Stomach (tissue), 9 donors: ENCODE data around the gene RETSAT. TPM values are rescaled to one million over a fixed set of nuclear protein-coding genes. Genes with fewer than 3 reads are reported as not detected.
"Not testable (repeated sequence)": the region's sequence is repeated elsewhere in the genome, so short reads cannot be mapped to it uniquely, and the experiment has no call there.

Source experiments
- DNase-seq, 2 donors: peaks; one replicate each; pipeline versions ENCODE4 v3.0.0 to v3.0.0-alpha.2; 2013 to 2019
- H3K27ac ChIP-seq, 5 donors: fragments of 200-600 bp in 4 of 5; sonication (generic) in 4 of 5; one replicate each; pipeline ENCODE4 v1.5.1; 2013 to 2019; ENCODE audit warnings: mild to moderate bottlenecking in 1 of 5, moderate library complexity in 1 of 5
- H3K27me3 ChIP-seq, 3 donors: fragments of 200-600 bp; sonication (generic); one replicate each; pipeline ENCODE4 v1.5.1; 2017 to 2019; ENCODE audit warnings: mixed run types in 1 of 3
- H3K36me3 ChIP-seq, 4 donors: fragments of 200-600 bp; sonication (generic); 1 replicate in 3 of 4; 2 replicates in 1 of 4; pipeline ENCODE4 v1.5.1; 2016 to 2019
- H3K4me1 ChIP-seq, 4 donors: fragments of 200-600 bp; sonication (generic); one replicate each; pipeline ENCODE4 v1.5.1; 2016 to 2019
- H3K4me3 ChIP-seq, 4 donors: fragments of 200-600 bp; sonication (generic) in 3 of 4; one replicate each; pipeline ENCODE4 v1.5.1; 2016 to 2019; ENCODE audit warnings: mild to moderate bottlenecking in 1 of 4
- H3K9me3 ChIP-seq, 4 donors: fragments of 200-600 bp; sonication (generic); one replicate each; pipeline ENCODE4 v1.5.1; 2016 to 2019
- CTCF ChIP-seq, 7 experiments: fragments of 450-650 bp in 4 of 7; fragments of 200-600 bp in 3 of 7; sonication (generic) in 3 of 7; IDR thresholded peaks; one replicate each; pipeline ENCODE4 v1.5.1; 2016 to 2019; ENCODE audit warnings: antibody characterized with exemption in 7 of 7, control low read depth in 2 of 7, mild to moderate bottlenecking in 1 of 7
- EP300 ChIP-seq: sonication (generic); formaldehyde crosslinking; IDR thresholded peaks from one replicate; pipeline ENCODE4 v1.6.1; 2017; ENCODE audit warnings: antibody characterized with exemption
- POLR2A ChIP-seq, 4 donors: fragments of 450-650 bp; IDR thresholded peaks; one replicate each; pipeline ENCODE4 v1.6.1; 2016; ENCODE audit warnings: antibody characterized with exemption in 4 of 4, control low read depth in 2 of 4, mild to moderate bottlenecking in 1 of 4, moderate library complexity in 1 of 4
- POLR2AphosphoS5 ChIP-seq, 3 donors: sonication (generic); formaldehyde crosslinking; IDR thresholded peaks; one replicate each; pipeline ENCODE4 v1.6.1; 2016; ENCODE audit warnings: antibody characterized with exemption in 3 of 3
- WGBS, 5 donors: extraction: QIAGEN DNeasy Blood & Tissue Kit in 3 of 5; methylation state at CpG; one replicate each; pipeline versions ENCODE4 v1.1.5 to v1.1.7; 2013 to 2018; 5-methylcytosine and 5-hydroxymethylcytosine counted together
- intact Hi-C: fragments of 100-400 bp; cut with DNase I; formaldehyde crosslinking; loops from one replicate; pipeline ENCODE4 v1.15.1; 2023; ENCODE audit warnings: low total_unique reads
- polyA plus RNA-seq, 3 donors: library from polyadenylated mRNA; stranded (reverse); fragments of 200-250 nt; gene quantifications; one replicate each; pipeline ENCODE4 v1.2.3, GENCODE V29; 2013
- total RNA-seq, 5 donors: library from RNA; depleted of rRNA; stranded (reverse); fragments of >200 nt; gene quantifications; one replicate each; pipeline versions ENCODE4 v1.1.0 to v1.2.3, GENCODE V29; 2014 to 2016
- donor health status: healthy with polysubstance abuse.
- donor health status: Bipolar disorder and iron deficiency.
- donor health status: healthy.

Gene RETSAT
- total and polyA plus RNA-seq, 8 donors = 11.5 to 90.1 (median 46.7) TPM

GRCh38 chr2:85327160-85327821, 27.0 kb downstream of the RETSAT start:
- intact Hi-C loops = no loop called here
- H3K27me3 ChIP-seq = no peaks in the 10 kb centered on the region
- peak; percentile 50 to 79 for DNase-seq
- no peak for TF ChIP-seq POLR2AphosphoS5 (IDR thresholded peaks at IDR 0.05)
- TF ChIP-seq POLR2A (IDR thresholded peaks at IDR 0.05) = no peak
- TF ChIP-seq CTCF (IDR thresholded peaks at IDR 0.05) = no peak
- TF ChIP-seq EP300 = no peak
- peak overlapping the region; percentile 84 to 97 (median 96) for H3K27ac ChIP-seq
- no peaks in the 10 kb centered on the region for H3K9me3 ChIP-seq
- H3K4me3 ChIP-seq = peak overlapping the region; percentile 77 to 85 (median 80)
- H3K4me1 ChIP-seq = peaks cover 35 to 60% (median 53%) of the 10 kb centered on the region in 4 donors
- WGBS, 5 donors = 3% methylated on average over 34 to 41 of the region's 41 CpGs
- peaks cover 23 to 28% (median 26%) of the 10 kb centered on the region in 4 donors for H3K36me3 ChIP-seq

GRCh38 chr2:85326406-85327159, 27.7 kb downstream of the RETSAT start:
- Histone ChIP-seq H3K27ac (peak overlapping the region; percentile 84 to 97 (median 96)), H3K4me1 (peaks cover 40 to 67% (median 60%) of the 10 kb centered on the region in 4 donors), H3K9me3 (no peaks in the 10 kb centered on the region), H3K27me3 (no peaks in the 10 kb centered on the region), H3K36me3 (peaks cover 30 to 36% (median 33%) of the 10 kb centered on the region in 4 donors), H3K4me3 (peak overlapping the region; percentile 77 to 85 (median 80))
- WGBS, 5 donors = 4 to 10% (median 7%) methylated on average over 32 of the region's 32 CpGs
- intact Hi-C loops = no loop called here
- TF ChIP-seq POLR2A (IDR thresholded peaks at IDR 0.05) (no peak), POLR2AphosphoS5 (IDR thresholded peaks at IDR 0.05) (no peak), EP300 (no peak), CTCF (IDR thresholded peaks at IDR 0.05) (no peak)
- DNase-seq = peak in 1 of 2 donors; percentile 58

- no peaks in the 10 kb centered on the region for H3K27me3 ChIP-seq
- peaks cover 40 to 47% (median 45%) of the 10 kb centered on the region in 4 donors for H3K36me3 ChIP-seq
- DNase-seq = no peak
- H3K4me3 ChIP-seq = peak overlapping the region; percentile 77 to 85 (median 80)
- TF ChIP-seq POLR2AphosphoS5 (IDR thresholded peaks at IDR 0.05) (no peak), EP300 (no peak), POLR2A (IDR thresholded peaks at IDR 0.05) (no peak), CTCF (IDR thresholded peaks at IDR 0.05) (no peak)
- peak overlapping the region in 4 of 5 donors; percentile 11 to 97 (median 96) for H3K27ac ChIP-seq
- H3K4me1 ChIP-seq = peaks cover 41 to 79% (median 64%) of the 10 kb centered on the region in 4 donors
- intact Hi-C loops = no loop called here
- WGBS, 5 donors = 42 to 49% (median 46%) methylated on average over 9 of the region's 9 CpGs
- H3K9me3 ChIP-seq = no peaks in the 10 kb centered on the region
Observed at GRCh38 chr2:85325466-85325811, 28.9 kb downstream of the RETSAT start.

GRCh38 chr2:85324639-85325465, 29.5 kb downstream of the RETSAT start:
- 19 to 39% (median 38%) methylated on average over 10 of the region's 10 CpGs for WGBS, 5 donors
- H3K27me3 ChIP-seq = no peaks in the 10 kb centered on the region
- peaks cover 46 to 53% (median 51%) of the 10 kb centered on the region in 4 donors for H3K36me3 ChIP-seq
- H3K27ac ChIP-seq = peak overlapping the region in 4 of 5 donors; percentile 31 to 97 (median 73)
- intact Hi-C loops = no loop called here
- no peaks in the 10 kb centered on the region for H3K9me3 ChIP-seq
- peak in 1 of 2 donors; percentile 56 for DNase-seq
- H3K4me3 ChIP-seq = peak overlapping the region; percentile 77 to 85 (median 80)
- H3K4me1 ChIP-seq = peaks cover 41 to 84% (median 65%) of the 10 kb centered on the region in 4 donors
- TF ChIP-seq POLR2AphosphoS5 (IDR thresholded peaks at IDR 0.05) (no peak), POLR2A (IDR thresholded peaks at IDR 0.05) (no peak), EP300 (no peak), CTCF (IDR thresholded peaks at IDR 0.05) (no peak)

- H3K27ac ChIP-seq, H3K9me3 ChIP-seq, DNase-seq, H3K27me3 ChIP-seq, intact Hi-C loops: not testable (repeated sequence)
- H3K36me3 ChIP-seq = peaks cover 54 to 62% (median 59%) of the 10 kb centered on the region in 4 donors
- WGBS, 5 donors = 86 to 98% (median 91%) methylated on average over 9 to 11 of the region's 11 CpGs
- H3K4me3 ChIP-seq = peak overlapping the region in 2 of 4 donors; percentile 79 to 81
- H3K4me1 ChIP-seq = peaks cover 41 to 92% (median 67%) of the 10 kb centered on the region in 4 donors
Observed at GRCh38 chr2:85323988-85324367, 30.4 kb downstream of the RETSAT start.
